ENCODE data around the gene MED17. TPM values are rescaled to one million over a fixed set of nuclear protein-coding genes. Genes with fewer than 3 reads are reported as not detected.

The MED17 gene
- total RNA-seq, 1 donor from 2014 or later = 40.0 TPM

GRCh38 chr11:93817426-93818348 is 33.6 kb downstream of the MED17 start:
- no peaks in the 10 kb centered on the region for H3K79me2 ChIP-seq (ENCODE audit: insufficient read depth, low read length)
- no peaks in the 10 kb centered on the region for H3K4me1 ChIP-seq (ENCODE audit: insufficient read depth, low read length)
- no peak overlapping the region for H3K4me3 ChIP-seq (ENCODE audit: insufficient read depth, low read depth, low read length)
- Mint-ChIP-seq H3K4me3 (ENCODE audit: unreplicated experiment) (no peak overlapping the region), H3K4me1 (ENCODE audit: low read depth, unreplicated experiment) (peaks cover 2% of the 10 kb centered on the region), H3K27me3 (ENCODE audit: low read depth, unreplicated experiment) (no peaks in the 10 kb centered on the region), H3K36me3 (ENCODE audit: low read depth, unreplicated experiment) (peaks cover 12% of the 10 kb centered on the region), H3K9me3 (ENCODE audit: unreplicated experiment) (peaks cover 1% of the 10 kb centered on the region), H3K27ac (ENCODE audit: unreplicated experiment) (no peak overlapping the region)
- H3K9ac ChIP-seq (ENCODE audit: low read length) = no peak overlapping the region
- H2AFZ ChIP-seq (ENCODE audit: low read depth, low read length) = no peak overlapping the region
- no peaks in the 10 kb centered on the region for H3K27me3 ChIP-seq (ENCODE audit: insufficient read depth, low read length)
- no peak overlapping the region for H3K27ac ChIP-seq (ENCODE audit: low read depth, low read length)
- FAIRE-seq (no peak), DNase-seq (ENCODE audit: low read depth) (no peak)
- H3K9me3 ChIP-seq (ENCODE audit: insufficient read depth, low read depth, low read length) = no peaks in the 10 kb centered on the region
- H3K36me3 ChIP-seq (ENCODE audit: insufficient read depth, low read length) = peaks cover 28% of the 10 kb centered on the region
- no peak for TF ChIP-seq EZH2 (IDR thresholded peaks at IDR 0.05; ENCODE audit: insufficient read depth, low read length)
- TF ChIP-seq, protein P1, sequence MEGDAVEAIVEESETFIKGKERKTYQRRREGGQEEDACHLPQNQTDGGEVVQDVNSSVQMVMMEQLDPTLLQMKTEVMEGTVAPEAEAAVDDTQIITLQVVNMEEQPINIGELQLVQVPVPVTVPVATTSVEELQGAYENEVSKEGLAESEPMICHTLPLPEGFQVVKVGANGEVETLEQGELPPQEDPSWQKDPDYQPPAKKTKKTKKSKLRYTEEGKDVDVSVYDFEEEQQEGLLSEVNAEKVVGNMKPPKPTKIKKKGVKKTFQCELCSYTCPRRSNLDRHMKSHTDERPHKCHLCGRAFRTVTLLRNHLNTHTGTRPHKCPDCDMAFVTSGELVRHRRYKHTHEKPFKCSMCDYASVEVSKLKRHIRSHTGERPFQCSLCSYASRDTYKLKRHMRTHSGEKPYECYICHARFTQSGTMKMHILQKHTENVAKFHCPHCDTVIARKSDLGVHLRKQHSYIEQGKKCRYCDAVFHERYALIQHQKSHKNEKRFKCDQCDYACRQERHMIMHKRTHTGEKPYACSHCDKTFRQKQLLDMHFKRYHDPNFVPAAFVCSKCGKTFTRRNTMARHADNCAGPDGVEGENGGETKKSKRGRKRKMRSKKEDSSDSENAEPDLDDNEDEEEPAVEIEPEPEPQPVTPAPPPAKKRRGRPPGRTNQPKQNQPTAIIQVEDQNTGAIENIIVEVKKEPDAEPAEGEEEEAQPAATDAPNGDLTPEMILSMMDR (IDR thresholded peaks at IDR 0.05; ENCODE audit: insufficient read depth, low read depth, low read length) = no peak
- H4K20me1 ChIP-seq (ENCODE audit: insufficient read depth, low read length) = no peaks in the 10 kb centered on the region
- H3K4me2 ChIP-seq (ENCODE audit: low read length) = no peak overlapping the region

- DNase-seq (ENCODE audit: low read depth) (no peak), FAIRE-seq (no peak)
- Histone ChIP-seq H4K20me1 (ENCODE audit: insufficient read depth, low read length) (no peaks in the 10 kb centered on the region), H3K9me3 (ENCODE audit: insufficient read depth, low read depth, low read length) (no peaks in the 10 kb centered on the region), H3K4me2 (ENCODE audit: low read length) (no peak overlapping the region), H3K9ac (ENCODE audit: low read length) (no peak overlapping the region), H3K27ac (ENCODE audit: low read depth, low read length) (no peak overlapping the region), H3K79me2 (ENCODE audit: insufficient read depth, low read length) (no peaks in the 10 kb centered on the region), H2AFZ (ENCODE audit: low read depth, low read length) (no peak overlapping the region), H3K4me3 (ENCODE audit: insufficient read depth, low read depth, low read length) (no peak overlapping the region), H3K27me3 (ENCODE audit: insufficient read depth, low read length) (no peaks in the 10 kb centered on the region), H3K36me3 (ENCODE audit: insufficient read depth, low read length) (peaks cover 4% of the 10 kb centered on the region), H3K4me1 (ENCODE audit: insufficient read depth, low read length) (no peaks in the 10 kb centered on the region)
- peaks cover 1% of the 10 kb centered on the region for H3K9me3 Mint-ChIP-seq (ENCODE audit: unreplicated experiment)
- no peaks in the 10 kb centered on the region for H3K27me3 Mint-ChIP-seq (ENCODE audit: low read depth, unreplicated experiment)
- no peak overlapping the region for H3K27ac Mint-ChIP-seq (ENCODE audit: unreplicated experiment)
- TF ChIP-seq, protein P1 (IDR thresholded peaks at IDR 0.05; ENCODE audit: insufficient read depth, low read depth, low read length) = no peak
- no peak for TF ChIP-seq EZH2 (IDR thresholded peaks at IDR 0.05; ENCODE audit: insufficient read depth, low read length)
- H3K4me1 Mint-ChIP-seq (ENCODE audit: low read depth, unreplicated experiment) = no peaks in the 10 kb centered on the region
- H3K36me3 Mint-ChIP-seq (ENCODE audit: low read depth, unreplicated experiment) = no peaks in the 10 kb centered on the region
- no peak overlapping the region for H3K4me3 Mint-ChIP-seq (ENCODE audit: unreplicated experiment)
Measured at GRCh38 chr11:93819966-93820695, 36.0 kb downstream of the MED17 start.

Measured in astrocyte (in vitro differentiated cells and primary cell).